WI38 (cell line): ENCODE results near the gene NTF4.

Experiments
- H3K4me3 ChIP-seq: 2 replicates; pipeline ENCODE4 v1.5.1; 2011; ENCODE audit warnings: low read depth, mild to moderate bottlenecking, control low read depth, low read length
- TF ChIP-seq, protein P1 (sequence below): IDR thresholded peaks from 2 replicates; pipeline ENCODE4 v1.5.1; 2012; ENCODE audit warnings: low read depth, mild to moderate bottlenecking, control low read depth, low read length

Gene NTF4

DNA sequence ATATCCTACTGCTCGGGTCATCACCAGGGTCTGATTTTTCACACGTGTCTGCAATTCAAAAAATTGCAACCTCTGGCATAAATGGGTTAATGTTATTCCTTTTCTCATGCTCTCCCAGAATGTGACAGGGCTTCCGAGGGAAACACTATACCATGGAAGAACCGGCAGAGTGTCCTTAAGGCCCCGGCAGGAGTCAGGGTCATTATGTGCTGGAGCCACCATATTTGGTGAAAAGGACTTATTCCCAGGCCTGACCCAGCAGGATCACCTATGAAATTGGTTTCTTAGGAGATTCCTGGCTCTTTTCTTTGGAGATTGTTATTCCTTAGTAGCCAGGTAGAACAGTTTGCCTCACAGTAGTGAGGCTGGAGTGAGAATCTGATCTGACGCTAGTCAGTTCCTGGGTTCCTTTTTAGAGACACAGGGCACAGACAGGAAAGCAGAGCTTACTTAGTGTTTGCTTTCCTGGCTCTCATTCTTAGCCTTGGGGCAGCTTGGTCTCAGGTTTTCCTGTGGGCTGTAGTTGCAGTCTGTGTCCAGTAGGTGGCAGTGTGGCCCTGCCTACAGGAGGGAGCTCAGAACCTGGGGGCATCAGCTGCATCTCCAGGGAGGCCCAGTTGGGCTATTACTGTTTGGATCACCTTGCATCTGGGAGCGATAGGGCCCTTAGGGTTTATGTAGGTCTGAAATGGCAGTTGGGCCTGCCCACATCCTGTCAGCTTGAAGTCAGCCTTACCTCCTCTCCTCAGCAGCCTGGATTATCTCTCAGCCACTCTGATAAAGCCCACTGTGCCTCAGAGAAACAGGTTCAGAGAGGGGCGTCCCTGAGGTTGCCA, 33.1 kb upstream of the NTF4 start:
- TF ChIP-seq, protein P1, sequence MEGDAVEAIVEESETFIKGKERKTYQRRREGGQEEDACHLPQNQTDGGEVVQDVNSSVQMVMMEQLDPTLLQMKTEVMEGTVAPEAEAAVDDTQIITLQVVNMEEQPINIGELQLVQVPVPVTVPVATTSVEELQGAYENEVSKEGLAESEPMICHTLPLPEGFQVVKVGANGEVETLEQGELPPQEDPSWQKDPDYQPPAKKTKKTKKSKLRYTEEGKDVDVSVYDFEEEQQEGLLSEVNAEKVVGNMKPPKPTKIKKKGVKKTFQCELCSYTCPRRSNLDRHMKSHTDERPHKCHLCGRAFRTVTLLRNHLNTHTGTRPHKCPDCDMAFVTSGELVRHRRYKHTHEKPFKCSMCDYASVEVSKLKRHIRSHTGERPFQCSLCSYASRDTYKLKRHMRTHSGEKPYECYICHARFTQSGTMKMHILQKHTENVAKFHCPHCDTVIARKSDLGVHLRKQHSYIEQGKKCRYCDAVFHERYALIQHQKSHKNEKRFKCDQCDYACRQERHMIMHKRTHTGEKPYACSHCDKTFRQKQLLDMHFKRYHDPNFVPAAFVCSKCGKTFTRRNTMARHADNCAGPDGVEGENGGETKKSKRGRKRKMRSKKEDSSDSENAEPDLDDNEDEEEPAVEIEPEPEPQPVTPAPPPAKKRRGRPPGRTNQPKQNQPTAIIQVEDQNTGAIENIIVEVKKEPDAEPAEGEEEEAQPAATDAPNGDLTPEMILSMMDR, result peak; percentile 98
- no peak overlapping the region for H3K4me3 ChIP-seq

DNA sequence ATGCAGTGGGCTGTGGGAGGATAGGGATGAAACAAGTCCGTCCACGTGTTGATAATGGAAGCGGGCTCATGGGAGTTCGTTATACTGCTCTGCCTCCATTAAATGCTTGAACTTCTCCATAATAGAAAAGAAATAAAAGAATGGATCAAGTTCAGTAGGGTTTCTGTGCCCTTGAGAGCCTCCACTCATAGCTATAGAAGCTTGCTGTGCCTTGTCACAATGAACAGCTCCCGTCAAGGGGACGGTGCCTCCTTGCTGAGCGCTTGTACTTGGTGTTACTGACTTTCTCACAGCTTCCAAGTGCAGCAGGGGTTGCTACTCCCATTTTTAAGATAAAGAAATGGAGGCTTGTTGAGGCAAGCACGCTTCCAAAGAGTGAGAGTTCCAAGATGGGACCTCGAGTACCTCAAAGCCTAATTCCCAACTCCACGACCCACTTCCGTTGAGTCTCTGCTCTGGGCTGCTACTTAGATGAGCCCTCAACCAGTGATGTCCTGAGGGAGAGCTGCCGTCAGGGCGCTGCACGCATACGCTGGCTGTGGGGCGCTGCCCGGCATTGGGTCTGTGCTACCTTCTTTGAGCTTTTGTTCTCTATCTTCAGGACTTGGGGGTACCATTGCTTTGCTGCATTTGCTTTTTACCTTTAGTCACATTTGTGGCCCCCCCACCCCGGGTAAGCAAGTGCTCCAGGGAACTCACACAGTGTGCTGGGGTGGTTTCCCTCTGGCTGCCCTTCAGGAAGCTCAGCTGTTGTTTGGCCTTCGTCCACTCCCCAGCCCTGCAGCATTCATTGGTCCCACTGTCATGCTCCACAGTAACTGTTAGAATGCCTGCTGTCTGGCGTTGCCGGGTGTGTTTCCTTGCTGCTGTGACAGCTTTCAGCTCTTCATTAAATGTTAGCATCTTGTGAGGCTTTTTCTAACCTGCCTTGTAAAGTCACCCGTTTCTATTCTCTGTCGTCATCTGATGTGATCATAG, 30.2 kb upstream of the NTF4 start:
- TF ChIP-seq, protein P1, result no peak
- no peak overlapping the region for H3K4me3 ChIP-seq

DNA sequence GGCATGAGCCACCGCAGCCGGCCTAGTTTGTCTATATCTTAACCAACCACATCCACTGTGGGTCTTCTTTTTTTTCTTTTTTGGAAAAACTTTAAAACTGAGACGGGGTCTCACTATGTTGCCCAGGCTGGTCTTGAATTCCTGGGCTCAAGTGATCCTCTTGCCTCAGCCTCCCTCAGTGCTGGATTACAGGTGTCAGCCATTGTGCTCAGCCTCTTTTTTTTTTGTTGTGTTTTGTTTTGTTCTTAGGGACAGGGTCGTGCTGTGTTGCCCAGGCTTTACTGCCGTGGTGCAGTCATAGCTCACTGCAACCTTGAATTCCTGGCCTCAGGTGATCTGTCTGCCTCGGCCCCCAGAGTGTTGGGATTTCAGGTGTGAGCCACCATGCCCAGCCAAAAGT, 28.1 kb upstream of the NTF4 start:
- H3K4me3 ChIP-seq, result no peak overlapping the region
- TF ChIP-seq, protein P1, result no peak

DNA sequence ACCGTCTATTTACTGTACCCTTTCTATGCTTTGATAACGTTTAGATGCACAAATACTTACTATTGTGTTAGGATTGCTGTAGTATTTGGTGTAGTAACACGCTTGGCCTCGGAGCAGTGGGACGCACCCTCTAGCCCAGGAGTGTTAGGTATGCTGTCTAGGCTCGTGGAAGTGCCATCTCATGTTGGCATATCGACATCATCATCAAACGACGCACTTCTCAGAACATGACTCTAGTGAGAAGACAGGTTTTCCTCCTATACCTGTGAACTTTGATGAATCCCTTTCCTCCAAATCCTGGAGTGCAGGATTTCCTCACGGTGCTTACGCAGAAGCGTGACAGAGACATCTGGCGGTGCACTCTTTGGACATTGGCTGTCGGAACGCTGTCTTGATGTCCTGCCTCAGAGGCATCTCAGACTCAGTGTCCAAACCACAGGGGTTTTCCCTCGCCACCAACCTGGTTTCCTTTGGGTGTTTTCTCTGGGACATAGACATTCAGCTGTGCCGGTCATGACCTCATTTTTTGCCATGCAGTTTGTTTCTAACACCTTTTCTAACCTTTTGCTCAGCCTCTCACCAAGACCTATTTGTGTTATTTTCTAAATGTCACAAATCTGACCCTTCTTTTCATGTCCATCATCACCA, 26.9 kb upstream of the NTF4 start:
- H3K4me3 ChIP-seq, result no peak overlapping the region
- TF ChIP-seq, protein P1, result no peak

DNA sequence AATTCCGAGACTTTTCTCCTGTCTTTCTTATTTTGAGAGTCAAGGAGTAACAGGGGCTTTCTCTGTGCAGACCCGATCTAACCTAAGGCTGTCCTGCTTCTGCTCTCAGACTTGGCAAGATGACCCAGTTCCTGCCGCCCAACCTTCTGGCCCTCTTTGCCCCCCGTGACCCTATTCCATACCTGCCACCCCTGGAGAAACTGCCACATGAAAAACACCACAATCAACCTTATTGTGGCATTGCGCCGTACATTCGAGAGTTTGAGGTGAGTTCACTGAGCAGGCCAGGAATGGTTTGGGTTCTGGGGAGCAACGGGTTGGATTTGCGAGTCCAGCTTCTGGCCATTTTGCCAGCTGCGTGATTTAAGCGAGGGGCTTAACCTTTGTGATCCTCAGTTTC, 21.7 kb upstream of the NTF4 start:
- H3K4me3 ChIP-seq, result peak overlapping the region; percentile 70
- TF ChIP-seq, protein P1, result no peak

DNA sequence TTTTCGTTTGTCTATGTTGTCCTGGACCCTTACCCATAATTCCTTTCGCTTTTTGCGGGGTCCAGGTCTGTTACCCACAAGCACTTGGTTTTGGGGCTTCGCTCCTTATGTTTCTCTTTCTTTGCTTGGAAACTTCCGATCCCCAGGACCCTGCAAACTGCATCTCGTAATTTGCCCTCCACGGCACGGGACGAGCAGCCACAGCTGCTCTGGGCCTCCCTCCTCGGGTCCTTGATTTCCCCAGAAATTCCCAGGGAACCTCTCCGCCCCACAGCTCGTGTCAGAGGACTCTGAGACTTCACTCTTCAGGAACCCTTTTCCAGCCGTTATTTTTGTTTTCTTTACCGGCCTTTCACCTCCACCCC, 21.2 kb upstream of the NTF4 start:
- TF ChIP-seq, protein P1, result no peak
- H3K4me3 ChIP-seq, result peak overlapping the region; percentile 70
